HG02763 (cell line): ENCODE data around the gene SEC14L1.
"Not testable (repeated sequence)": the region's sequence is repeated elsewhere in the genome, so short reads cannot be mapped to it uniquely, and the experiment has no call there.

Source experiments
- ATAC-seq: cut with Tn5 transposase; IDR thresholded peaks from one replicate; pipeline ENCODE4 v1.9.1; 2021; ENCODE audit warnings: mild to moderate bottlenecking, moderate library complexity; ENCODE audit not compliant: unreplicated experiment

Gene SEC14L1

DNA sequence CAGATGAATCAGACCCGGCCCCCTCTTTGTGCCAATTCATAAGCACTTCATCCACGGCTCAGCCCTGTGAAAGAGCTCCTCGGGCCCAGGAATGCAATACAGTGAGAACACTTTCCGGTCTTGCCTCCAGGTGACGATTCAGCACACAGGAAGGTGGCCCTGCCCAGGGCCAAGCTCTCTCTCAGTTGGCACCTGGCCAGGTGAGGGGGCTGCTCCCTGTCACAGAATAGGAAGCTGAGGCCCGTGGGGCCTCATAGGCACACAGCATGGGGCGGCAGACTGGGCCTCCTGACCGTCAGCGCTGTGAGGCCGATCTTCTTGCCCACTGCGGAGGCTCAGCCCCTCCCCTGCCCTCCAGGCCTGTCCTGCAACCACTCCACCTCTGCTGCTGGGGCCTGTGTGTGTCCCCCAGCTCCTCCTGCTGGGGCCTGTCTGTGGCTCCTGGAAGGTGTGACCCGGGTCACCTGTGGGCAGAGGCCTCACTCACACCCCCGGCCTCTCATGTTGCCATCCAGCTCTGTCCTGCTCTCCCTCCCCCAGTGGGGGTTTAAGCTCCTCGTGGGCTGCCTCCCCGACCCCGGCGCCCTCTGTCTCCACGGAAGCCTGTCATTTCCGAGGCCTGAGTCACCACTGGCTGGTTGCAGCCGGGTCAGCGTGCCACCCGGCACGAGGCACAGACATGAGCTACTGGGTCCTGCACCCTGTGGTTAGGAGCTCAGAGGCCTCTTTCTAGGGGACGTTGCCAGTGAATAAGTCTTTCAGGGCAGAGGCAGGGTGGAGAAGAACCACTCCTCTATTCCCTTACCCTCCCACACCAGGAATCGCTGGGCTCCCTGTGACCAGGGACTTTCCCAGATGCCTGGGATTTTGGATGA, 114.4 kb downstream of the SEC14L1 start:
- ATAC-seq = no peak

DNA sequence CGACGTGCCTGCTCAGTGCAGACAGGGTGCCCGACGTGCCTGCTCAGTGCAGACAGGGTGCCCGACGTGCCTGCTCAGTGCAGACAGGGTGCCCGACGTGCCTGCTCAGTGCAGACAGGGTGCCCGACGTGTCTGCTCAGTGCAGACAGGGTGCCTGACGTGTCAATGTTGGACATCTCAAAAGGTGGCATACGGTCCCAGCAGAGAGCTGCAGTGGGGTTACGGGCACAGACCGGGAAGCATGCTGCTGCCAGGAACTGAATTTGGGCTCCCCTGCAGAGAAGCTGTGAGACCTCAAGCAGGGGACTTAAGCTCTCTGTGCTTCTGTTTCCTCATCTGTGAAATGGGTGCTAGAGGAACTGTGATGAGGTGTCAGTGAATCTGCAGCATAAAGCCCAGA, 115.2 kb downstream of the SEC14L1 start:
- ATAC-seq = not testable (repeated sequence)

DNA sequence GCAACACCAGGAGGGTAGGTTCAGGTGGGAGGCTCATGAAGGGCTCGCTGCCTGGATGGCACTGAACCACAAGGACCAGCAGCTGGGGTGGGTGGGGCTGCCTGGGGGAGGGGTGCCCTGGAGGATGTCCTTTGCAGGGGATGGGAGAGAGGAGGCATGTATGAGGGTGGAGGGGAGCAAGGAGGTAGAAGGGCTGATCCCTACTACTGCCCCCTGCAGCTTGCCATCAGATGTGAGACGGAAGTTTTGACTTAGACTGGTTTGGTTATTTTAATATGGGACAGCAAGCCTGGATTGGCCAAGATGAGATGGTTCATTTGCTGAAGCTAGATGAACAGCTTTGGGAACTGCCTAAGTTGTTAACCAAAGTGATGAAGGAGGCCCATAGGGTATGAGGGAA, 115.9 kb downstream of the SEC14L1 start:
- no peak for ATAC-seq

DNA sequence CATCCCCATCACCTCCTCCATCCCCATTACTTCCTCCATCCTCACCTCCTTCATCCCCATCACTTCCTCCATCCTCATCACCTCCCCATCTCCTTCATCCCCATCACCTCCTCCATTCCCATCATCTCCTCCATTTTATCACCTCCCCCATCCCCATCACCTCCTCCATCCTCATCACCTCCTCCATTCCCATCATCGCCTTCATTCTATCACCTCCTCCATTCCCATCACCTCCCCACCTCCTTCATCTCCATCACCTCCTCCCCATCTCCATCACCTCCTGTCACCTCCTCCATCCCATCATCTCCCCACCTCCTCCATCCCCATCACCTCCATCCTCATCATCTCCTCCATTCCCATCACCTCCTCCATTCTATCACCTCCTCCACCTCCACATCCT, 116.4 kb downstream of the SEC14L1 start:
- no peak for ATAC-seq

- no peak for ATAC-seq
These were observed 117.1 kb downstream of the SEC14L1 start for GRCh38 chr17:77257596-77258458.

DNA sequence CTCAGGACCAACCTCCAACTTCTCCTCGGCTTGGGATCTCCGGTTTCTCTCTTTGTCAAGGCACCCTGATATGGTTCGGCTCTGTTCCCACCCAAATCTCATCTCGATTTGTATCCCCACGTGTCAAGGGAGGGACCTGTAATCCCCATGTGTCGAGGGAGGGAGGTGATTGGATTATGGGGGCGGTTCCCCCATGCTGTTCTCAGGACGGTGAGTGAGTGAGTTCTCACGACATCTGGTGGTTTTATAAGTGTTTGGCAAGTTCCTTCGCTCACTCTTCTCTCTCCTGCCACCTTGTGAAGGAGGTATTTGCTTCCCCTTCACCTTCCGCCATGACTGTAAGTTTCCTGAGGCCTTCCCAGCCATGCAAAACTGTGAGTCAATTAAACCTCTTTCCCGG, 117.9 kb downstream of the SEC14L1 start:
- no peak for ATAC-seq

GRCh38 chr17:77264617-77265230, 124.0 kb downstream of the SEC14L1 start:
- ATAC-seq = no peak

GRCh38 chr17:77266213-77266612, 125.4 kb downstream of the SEC14L1 start:
- no peak for ATAC-seq
